ENCODE measurements around the gene FGB.

The FGB gene

GRCh38 chr4:154562697-154563254, at the start of gene FGB:
FGB (plus strand) TSS chr4:154563011; CDS start chr4:154563019, 8 bp downstream.
- no peak for DNase-seq

- DNase-seq = no peak
These were observed 46.3 kb upstream of the FGB start for GRCh38 chr4:154516318-154517029.

- DNase-seq = no peak
These were observed 45.2 kb upstream of the FGB start for GRCh38 chr4:154517591-154517990.

GRCh38 chr4:154519214-154519613, 43.6 kb upstream of the FGB start:
- DNase-seq = no peak

- DNase-seq = no peak
These were observed 41.2 kb upstream of the FGB start for GRCh38 chr4:154521607-154522006.

GRCh38 chr4:154526151-154526550, 36.7 kb upstream of the FGB start:
- DNase-seq = no peak

- no peak for DNase-seq
These were observed 35.5 kb upstream of the FGB start for GRCh38 chr4:154527308-154527707.

- no peak for DNase-seq
These were observed 33.9 kb upstream of the FGB start for GRCh38 chr4:154528869-154529268.

GRCh38 chr4:154529728-154530519, 32.9 kb upstream of the FGB start:
- no peak for DNase-seq

GRCh38 chr4:154534296-154534695, 28.5 kb upstream of the FGB start:
- DNase-seq = no peak

- DNase-seq = no peak
These were observed 20.4 kb upstream of the FGB start for GRCh38 chr4:154542271-154542879.

- no peak for DNase-seq
These were observed 17.1 kb upstream of the FGB start for GRCh38 chr4:154545689-154546088.

GRCh38 chr4:154549894-154550790, 12.7 kb upstream of the FGB start, which contains the start of gene PLRG1:
PLRG1 (minus strand) TSS chr4:154550400; CDS start chr4:154550308, 92 bp downstream.
- peak; percentile 62 to 84 for DNase-seq

GRCh38 chr4:154551872-154552686, 10.7 kb upstream of the FGB start:
- DNase-seq = peak in 1 of 2 experiments; percentile 63

GRCh38 chr4:154559141-154559493, 3.7 kb upstream of the FGB start:
- DNase-seq = no peak

GRCh38 chr4:154559494-154560418, 3.1 kb upstream of the FGB start:
- peak in 1 of 2 experiments; percentile 2 for DNase-seq

- no peak for DNase-seq
These were observed 2.4 kb upstream of the FGB start for GRCh38 chr4:154560419-154560801.

- no peak for DNase-seq
These were observed 2.0 kb upstream of the FGB start for GRCh38 chr4:154560824-154561231.

- DNase-seq = no peak
These were observed 1.5 kb downstream of the FGB start for GRCh38 chr4:154564311-154564710.

- DNase-seq = no peak
These were observed 2.9 kb downstream of the FGB start for GRCh38 chr4:154565704-154566103.

All from SW 1271 (cell line).